ENCODE measurements around the gene HDAC4. TPM values are rescaled to one million over a fixed set of nuclear protein-coding genes. Genes with fewer than 3 reads are reported as not detected.

HDAC4 gene
- total and polyA plus RNA-seq, 2 experiments from 2014 or later, result 8.1 to 41.8 TPM

DNA sequence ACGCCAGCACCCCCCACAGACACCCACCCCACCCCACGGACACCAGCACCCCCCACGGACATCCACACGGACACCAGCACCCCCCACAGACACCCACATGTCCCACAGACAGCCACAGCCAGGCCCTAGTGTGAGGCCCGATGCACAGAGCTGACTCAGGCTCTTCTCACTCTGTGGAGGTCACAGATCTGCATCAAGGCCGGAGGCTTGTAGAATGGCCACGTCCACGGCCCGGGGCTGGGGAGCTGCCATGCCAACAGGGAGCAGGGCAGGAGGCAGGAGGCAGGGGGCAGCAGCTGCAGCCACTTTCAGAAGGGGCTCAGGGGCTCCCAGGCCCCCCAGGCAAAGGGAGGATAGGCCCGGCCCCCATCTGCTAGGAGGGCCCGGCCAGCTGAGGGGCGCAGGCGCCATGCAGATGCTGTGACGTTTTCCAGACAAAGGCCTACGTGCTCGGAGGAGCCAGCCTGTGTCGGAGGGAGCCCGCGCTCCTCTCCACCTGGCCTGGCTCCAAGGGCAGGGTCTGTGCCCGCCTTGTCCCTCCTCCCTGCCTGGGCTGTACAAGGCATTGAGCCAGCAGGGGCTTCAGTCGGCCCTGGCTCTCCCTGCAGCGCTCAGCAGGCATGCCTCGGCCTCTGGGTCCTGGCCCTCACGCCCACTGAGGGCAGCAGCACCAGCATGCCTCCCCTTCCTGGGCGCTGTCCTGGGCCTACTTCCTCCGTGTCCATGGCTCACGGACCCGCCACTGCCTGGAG is 304.0 kb downstream of the HDAC4 start:
- Histone ChIP-seq H4K20me1 (replicated peaks; ENCODE audit: insufficient read depth) (no peaks in the 10 kb centered on the region), H3K4me3 (no peak overlapping the region), H3K9me2 (ENCODE audit: insufficient read depth) (no peaks in the 10 kb centered on the region), H2AFZ (no peak overlapping the region), H3K79me2 (replicated peaks; ENCODE audit: insufficient read depth) (no peaks in the 10 kb centered on the region), H3K27me3 (ENCODE audit: insufficient read depth) (no peaks in the 10 kb centered on the region), H3F3A (replicated peaks; ENCODE audit: low read depth) (no peaks in the 10 kb centered on the region), H3K4me2 (no peak overlapping the region), H3K27ac (ENCODE audit: low read depth) (no peak overlapping the region), H3K4me1 (ENCODE audit: insufficient read depth) (no peaks in the 10 kb centered on the region), H3K36me3 (ENCODE audit: insufficient read depth) (no peaks in the 10 kb centered on the region)
- Mint-ChIP-seq H3K4me3 (no peak overlapping the region), H3K36me3 (ENCODE audit: low read depth) (peaks cover 9% of the 10 kb centered on the region; the same call in 2 of the 3 replicates), H3K4me1 (peaks cover 8% of the 10 kb centered on the region; the same call in 2 of the 3 replicates), H3K27ac (no peak overlapping the region), H3K27me3 (ENCODE audit: insufficient read depth, low read depth, poor library complexity) (peaks cover 9% of the 10 kb centered on the region), H3K9me3 (no peaks in the 10 kb centered on the region)
- DNase-seq (ENCODE audit: low spot score) (no peak), ATAC-seq (no peak)
- TF ChIP-seq JUNB (IDR thresholded peaks at IDR 0.05; ENCODE audit: unreplicated experiment) (no peak), POLR2AphosphoS5 (IDR thresholded peaks at IDR 0.05; ENCODE audit: low read depth) (no peak), CREB1 (CRISPR knock-in tag; IDR thresholded peaks at IDR 0.05; ENCODE audit: low read depth) (no peak), NANOG (IDR thresholded peaks at IDR 0.05; ENCODE audit: borderline replicate concordance) (no peak), STAT1 (IDR thresholded peaks at IDR 0.05; ENCODE audit: unreplicated experiment) (no peak), EZH2 (IDR thresholded peaks at IDR 0.05; ENCODE audit: low read depth, unreplicated experiment) (no peak), ZNF331 (CRISPR knock-in tag; IDR thresholded peaks at IDR 0.05; ENCODE audit: low read depth) (no peak), EZH2phosphoT487 (IDR thresholded peaks at IDR 0.05; ENCODE audit: unreplicated experiment) (no peak), ZNF114 (CRISPR knock-in tag; IDR thresholded peaks at IDR 0.05) (no peak)
- TF ChIP-seq, protein P1, sequence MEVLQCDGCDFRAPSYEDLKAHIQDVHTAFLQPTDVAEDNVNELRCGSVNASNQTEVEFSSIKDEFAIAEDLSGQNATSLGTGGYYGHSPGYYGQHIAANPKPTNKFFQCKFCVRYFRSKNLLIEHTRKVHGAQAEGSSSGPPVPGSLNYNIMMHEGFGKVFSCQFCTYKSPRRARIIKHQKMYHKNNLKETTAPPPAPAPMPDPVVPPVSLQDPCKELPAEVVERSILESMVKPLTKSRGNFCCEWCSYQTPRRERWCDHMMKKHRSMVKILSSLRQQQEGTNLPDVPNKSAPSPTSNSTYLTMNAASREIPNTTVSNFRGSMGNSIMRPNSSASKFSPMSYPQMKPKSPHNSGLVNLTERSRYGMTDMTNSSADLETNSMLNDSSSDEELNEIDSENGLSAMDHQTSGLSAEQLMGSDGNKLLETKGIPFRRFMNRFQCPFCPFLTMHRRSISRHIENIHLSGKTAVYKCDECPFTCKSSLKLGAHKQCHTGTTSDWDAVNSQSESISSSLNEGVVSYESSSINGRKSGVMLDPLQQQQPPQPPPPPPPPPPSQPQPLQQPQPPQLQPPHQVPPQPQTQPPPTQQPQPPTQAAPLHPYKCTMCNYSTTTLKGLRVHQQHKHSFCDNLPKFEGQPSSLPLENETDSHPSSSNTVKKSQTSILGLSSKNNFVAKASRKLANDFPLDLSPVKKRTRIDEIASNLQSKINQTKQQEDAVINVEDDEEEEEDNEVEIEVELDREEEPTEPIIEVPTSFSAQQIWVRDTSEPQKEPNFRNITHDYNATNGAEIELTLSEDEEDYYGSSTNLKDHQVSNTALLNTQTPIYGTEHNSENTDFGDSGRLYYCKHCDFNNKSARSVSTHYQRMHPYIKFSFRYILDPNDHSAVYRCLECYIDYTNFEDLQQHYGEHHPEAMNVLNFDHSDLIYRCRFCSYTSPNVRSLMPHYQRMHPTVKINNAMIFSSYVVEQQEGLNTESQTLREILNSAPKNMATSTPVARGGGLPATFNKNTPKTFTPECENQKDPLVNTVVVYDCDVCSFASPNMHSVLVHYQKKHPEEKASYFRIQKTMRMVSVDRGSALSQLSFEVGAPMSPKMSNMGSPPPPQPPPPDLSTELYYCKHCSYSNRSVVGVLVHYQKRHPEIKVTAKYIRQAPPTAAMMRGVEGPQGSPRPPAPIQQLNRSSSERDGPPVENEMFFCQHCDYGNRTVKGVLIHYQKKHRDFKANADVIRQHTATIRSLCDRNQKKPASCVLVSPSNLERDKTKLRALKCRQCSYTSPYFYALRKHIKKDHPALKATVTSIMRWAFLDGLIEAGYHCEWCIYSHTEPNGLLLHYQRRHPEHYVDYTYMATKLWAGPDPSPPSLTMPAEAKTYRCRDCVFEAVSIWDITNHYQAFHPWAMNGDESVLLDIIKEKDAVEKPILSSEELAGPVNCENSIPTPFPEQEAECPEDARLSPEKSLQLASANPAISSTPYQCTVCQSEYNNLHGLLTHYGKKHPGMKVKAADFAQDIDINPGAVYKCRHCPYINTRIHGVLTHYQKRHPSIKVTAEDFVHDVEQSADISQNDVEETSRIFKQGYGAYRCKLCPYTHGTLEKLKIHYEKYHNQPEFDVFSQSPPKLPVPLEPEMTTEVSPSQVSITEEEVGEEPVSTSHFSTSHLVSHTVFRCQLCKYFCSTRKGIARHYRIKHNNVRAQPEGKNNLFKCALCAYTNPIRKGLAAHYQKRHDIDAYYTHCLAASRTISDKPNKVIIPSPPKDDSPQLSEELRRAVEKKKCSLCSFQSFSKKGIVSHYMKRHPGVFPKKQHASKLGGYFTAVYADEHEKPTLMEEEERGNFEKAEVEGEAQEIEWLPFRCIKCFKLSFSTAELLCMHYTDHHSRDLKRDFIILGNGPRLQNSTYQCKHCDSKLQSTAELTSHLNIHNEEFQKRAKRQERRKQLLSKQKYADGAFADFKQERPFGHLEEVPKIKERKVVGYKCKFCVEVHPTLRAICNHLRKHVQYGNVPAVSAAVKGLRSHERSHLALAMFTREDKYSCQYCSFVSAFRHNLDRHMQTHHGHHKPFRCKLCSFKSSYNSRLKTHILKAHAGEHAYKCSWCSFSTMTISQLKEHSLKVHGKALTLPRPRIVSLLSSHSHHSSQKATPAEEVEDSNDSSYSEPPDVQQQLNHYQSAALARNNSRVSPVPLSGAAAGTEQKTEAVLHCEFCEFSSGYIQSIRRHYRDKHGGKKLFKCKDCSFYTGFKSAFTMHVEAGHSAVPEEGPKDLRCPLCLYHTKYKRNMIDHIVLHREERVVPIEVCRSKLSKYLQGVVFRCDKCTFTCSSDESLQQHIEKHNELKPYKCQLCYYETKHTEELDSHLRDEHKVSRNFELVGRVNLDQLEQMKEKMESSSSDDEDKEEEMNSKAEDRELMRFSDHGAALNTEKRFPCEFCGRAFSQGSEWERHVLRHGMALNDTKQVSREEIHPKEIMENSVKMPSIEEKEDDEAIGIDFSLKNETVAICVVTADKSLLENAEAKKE (CRISPR knock-in tag; IDR thresholded peaks at IDR 0.05), result no peak
- TF ChIP-seq, protein P2, sequence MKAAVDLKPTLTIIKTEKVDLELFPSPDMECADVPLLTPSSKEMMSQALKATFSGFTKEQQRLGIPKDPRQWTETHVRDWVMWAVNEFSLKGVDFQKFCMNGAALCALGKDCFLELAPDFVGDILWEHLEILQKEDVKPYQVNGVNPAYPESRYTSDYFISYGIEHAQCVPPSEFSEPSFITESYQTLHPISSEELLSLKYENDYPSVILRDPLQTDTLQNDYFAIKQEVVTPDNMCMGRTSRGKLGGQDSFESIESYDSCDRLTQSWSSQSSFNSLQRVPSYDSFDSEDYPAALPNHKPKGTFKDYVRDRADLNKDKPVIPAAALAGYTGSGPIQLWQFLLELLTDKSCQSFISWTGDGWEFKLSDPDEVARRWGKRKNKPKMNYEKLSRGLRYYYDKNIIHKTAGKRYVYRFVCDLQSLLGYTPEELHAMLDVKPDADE (IDR thresholded peaks at IDR 0.05), result no peak
- TF ChIP-seq, protein P3, sequence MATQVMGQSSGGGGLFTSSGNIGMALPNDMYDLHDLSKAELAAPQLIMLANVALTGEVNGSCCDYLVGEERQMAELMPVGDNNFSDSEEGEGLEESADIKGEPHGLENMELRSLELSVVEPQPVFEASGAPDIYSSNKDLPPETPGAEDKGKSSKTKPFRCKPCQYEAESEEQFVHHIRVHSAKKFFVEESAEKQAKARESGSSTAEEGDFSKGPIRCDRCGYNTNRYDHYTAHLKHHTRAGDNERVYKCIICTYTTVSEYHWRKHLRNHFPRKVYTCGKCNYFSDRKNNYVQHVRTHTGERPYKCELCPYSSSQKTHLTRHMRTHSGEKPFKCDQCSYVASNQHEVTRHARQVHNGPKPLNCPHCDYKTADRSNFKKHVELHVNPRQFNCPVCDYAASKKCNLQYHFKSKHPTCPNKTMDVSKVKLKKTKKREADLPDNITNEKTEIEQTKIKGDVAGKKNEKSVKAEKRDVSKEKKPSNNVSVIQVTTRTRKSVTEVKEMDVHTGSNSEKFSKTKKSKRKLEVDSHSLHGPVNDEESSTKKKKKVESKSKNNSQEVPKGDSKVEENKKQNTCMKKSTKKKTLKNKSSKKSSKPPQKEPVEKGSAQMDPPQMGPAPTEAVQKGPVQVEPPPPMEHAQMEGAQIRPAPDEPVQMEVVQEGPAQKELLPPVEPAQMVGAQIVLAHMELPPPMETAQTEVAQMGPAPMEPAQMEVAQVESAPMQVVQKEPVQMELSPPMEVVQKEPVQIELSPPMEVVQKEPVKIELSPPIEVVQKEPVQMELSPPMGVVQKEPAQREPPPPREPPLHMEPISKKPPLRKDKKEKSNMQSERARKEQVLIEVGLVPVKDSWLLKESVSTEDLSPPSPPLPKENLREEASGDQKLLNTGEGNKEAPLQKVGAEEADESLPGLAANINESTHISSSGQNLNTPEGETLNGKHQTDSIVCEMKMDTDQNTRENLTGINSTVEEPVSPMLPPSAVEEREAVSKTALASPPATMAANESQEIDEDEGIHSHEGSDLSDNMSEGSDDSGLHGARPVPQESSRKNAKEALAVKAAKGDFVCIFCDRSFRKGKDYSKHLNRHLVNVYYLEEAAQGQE (IDR thresholded peaks at IDR 0.05; ENCODE audit: unreplicated experiment), result no peak
- TF ChIP-seq, protein P4, sequence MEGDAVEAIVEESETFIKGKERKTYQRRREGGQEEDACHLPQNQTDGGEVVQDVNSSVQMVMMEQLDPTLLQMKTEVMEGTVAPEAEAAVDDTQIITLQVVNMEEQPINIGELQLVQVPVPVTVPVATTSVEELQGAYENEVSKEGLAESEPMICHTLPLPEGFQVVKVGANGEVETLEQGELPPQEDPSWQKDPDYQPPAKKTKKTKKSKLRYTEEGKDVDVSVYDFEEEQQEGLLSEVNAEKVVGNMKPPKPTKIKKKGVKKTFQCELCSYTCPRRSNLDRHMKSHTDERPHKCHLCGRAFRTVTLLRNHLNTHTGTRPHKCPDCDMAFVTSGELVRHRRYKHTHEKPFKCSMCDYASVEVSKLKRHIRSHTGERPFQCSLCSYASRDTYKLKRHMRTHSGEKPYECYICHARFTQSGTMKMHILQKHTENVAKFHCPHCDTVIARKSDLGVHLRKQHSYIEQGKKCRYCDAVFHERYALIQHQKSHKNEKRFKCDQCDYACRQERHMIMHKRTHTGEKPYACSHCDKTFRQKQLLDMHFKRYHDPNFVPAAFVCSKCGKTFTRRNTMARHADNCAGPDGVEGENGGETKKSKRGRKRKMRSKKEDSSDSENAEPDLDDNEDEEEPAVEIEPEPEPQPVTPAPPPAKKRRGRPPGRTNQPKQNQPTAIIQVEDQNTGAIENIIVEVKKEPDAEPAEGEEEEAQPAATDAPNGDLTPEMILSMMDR (conservative IDR thresholded peaks at IDR 0.05; ENCODE audit: low read depth in 2 of 2), result no peak

All from GM23338 (cell line).